NB4 (cell line): ENCODE data around the gene MAP4K1.
"Not testable (repeated sequence)": the region's sequence is repeated elsewhere in the genome, so short reads cannot be mapped to it uniquely, and the experiment has no call there.

Source experiments
- DNase-seq: peaks from one replicate; pipeline ENCODE4 v3.0.0; 2010; ENCODE audit warnings: low read depth
- H3K4me3 ChIP-seq: one replicate; pipeline ENCODE4 v1.5.1; 2011; ENCODE audit warnings: mild to moderate bottlenecking, low read depth, low read length, moderate library complexity
- CTCF ChIP-seq: IDR thresholded peaks from one replicate; pipeline ENCODE4 v1.5.1; 2012; ENCODE audit warnings: low read depth, low read length
- MAX ChIP-seq: IDR thresholded peaks from 2 replicates; pipeline ENCODE4 v1.6.1; 2011; ENCODE audit warnings: low read depth, low read length
- MYC ChIP-seq: IDR thresholded peaks from 2 replicates; pipeline ENCODE4 v1.6.1; 2011; ENCODE audit warnings: low read depth, low read length
- POLR2A ChIP-seq: IDR thresholded peaks from 2 replicates; pipeline ENCODE4 v1.6.1; 2011; ENCODE audit warnings: mild to moderate bottlenecking; ENCODE audit not compliant: insufficient read length; ENCODE audit errors: extremely low read depth

The MAP4K1 gene

GRCh38 chr19:38554676-38555141 is 63.0 kb downstream of the MAP4K1 start:
- no peak overlapping the region for H3K4me3 ChIP-seq
- no peak for DNase-seq
- TF ChIP-seq MYC, result no peak
- no peak for TF ChIP-seq CTCF
- no peak for TF ChIP-seq POLR2A
- TF ChIP-seq MAX, result no peak

- DNase-seq, H3K4me3 ChIP-seq: not testable (repeated sequence)
These were observed 64.5 kb downstream of the MAP4K1 start for GRCh38 chr19:38553239-38553638.

- no peak overlapping the region for H3K4me3 ChIP-seq
- DNase-seq, result no peak
- no peak for TF ChIP-seq MYC
- TF ChIP-seq POLR2A, result no peak
- no peak for TF ChIP-seq CTCF
- no peak for TF ChIP-seq MAX
These were observed 66.3 kb downstream of the MAP4K1 start for GRCh38 chr19:38551450-38551813.

- no peak overlapping the region for H3K4me3 ChIP-seq
- no peak for DNase-seq
- no peak for TF ChIP-seq MAX
- TF ChIP-seq MYC, result no peak
- TF ChIP-seq CTCF, result no peak
- TF ChIP-seq POLR2A, result no peak
These were observed 67.4 kb downstream of the MAP4K1 start for GRCh38 chr19:38550376-38550775.

GRCh38 chr19:38549942-38550341 is 67.8 kb downstream of the MAP4K1 start:
- H3K4me3 ChIP-seq, result no peak overlapping the region
- no peak for DNase-seq
- TF ChIP-seq MYC (no peak), POLR2A (no peak), MAX (no peak), CTCF (no peak)

GRCh38 chr19:38549061-38549460 is 68.7 kb downstream of the MAP4K1 start:
- no peak for DNase-seq
- no peak overlapping the region for H3K4me3 ChIP-seq
- TF ChIP-seq MAX (no peak), MYC (no peak), CTCF (no peak), POLR2A (no peak)
